GM12875 (cell line): ENCODE measurements around the gene CUBN.

Experiments
- H3K4me3 ChIP-seq: one replicate; pipeline ENCODE4 v1.5.1; 2011; ENCODE audit warnings: low read depth, low read length, control low read depth
- TF ChIP-seq, protein P1 (sequence below): IDR thresholded peaks from 2 replicates; pipeline ENCODE4 v1.5.1; 2011; ENCODE audit warnings: low read depth, mild to moderate bottlenecking, control low read depth, inconsistent platforms, low read length, moderate library complexity, borderline replicate concordance; ENCODE audit not compliant: insufficient read depth

Gene CUBN

DNA sequence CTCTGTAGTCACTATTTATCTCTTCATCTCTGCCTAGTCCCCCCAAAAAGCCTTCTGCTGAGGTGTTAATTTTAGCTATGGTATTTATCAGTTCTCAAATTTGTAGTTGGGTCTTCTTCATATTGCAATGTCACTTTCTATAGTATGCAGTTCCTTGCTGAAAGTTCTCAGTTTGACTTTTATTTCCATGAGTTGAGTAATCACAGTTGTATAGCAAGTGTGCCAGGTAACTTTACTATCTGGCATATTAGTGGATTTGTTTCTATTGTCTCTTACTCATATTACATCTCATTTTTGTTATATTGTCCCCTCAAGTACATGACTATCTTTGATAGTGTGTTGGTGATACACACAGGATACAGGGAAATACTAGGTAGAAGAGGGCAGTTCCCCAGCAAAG is 152.8 kb downstream of the CUBN start:
- TF ChIP-seq, protein P1, sequence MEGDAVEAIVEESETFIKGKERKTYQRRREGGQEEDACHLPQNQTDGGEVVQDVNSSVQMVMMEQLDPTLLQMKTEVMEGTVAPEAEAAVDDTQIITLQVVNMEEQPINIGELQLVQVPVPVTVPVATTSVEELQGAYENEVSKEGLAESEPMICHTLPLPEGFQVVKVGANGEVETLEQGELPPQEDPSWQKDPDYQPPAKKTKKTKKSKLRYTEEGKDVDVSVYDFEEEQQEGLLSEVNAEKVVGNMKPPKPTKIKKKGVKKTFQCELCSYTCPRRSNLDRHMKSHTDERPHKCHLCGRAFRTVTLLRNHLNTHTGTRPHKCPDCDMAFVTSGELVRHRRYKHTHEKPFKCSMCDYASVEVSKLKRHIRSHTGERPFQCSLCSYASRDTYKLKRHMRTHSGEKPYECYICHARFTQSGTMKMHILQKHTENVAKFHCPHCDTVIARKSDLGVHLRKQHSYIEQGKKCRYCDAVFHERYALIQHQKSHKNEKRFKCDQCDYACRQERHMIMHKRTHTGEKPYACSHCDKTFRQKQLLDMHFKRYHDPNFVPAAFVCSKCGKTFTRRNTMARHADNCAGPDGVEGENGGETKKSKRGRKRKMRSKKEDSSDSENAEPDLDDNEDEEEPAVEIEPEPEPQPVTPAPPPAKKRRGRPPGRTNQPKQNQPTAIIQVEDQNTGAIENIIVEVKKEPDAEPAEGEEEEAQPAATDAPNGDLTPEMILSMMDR: no peak
- no peak overlapping the region for H3K4me3 ChIP-seq

DNA sequence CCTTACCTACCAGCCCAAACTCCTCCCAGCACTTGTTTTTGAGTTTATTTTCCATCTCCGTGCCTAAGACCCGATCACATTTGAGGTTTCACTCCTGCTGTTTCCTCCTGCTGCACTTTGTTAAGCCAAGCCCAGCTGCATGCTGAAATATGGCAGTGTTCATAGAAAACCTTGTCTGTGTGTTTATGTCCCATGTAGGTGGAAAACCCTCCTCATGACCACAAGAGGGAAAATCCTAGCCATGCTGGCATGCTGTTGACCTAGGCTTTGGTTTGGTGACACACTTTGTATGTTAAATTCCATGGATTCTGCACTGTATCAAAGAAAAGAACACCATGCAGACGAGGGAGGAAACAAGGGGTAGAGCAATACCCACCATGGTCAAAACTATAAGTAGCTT is 154.4 kb downstream of the CUBN start:
- TF ChIP-seq, protein P1: no peak
- no peak overlapping the region for H3K4me3 ChIP-seq

DNA sequence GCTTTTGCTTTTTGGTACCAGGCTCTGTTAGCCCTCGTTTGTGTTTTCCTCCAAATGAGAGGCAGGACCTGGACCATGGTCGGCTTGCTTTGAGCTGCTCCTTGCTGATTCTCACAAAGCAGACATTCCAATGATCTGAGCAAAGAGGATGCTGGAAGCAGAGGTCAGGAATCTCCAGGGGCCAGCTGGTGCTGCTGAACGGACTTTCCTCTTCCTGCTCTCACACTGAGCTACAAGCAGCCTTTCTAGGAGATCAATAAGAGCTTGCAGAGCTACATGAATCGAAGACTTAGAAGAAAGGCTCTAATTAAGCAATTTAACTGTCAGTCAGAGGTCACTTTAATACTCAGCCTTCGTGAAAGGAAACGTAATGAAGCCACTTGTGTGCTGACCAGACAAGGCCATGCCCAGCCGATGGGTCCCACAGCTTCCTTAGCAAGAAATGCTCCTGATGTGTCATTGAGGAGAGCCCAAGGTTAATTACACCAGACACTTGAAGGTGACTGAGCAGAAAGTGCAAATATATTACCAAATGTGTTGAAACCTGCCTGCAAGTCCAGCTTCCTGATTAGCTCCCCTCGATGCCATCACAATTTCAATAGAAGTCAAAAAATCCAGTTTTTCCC is 161.1 kb downstream of the CUBN start:
- H3K4me3 ChIP-seq: no peak overlapping the region

DNA sequence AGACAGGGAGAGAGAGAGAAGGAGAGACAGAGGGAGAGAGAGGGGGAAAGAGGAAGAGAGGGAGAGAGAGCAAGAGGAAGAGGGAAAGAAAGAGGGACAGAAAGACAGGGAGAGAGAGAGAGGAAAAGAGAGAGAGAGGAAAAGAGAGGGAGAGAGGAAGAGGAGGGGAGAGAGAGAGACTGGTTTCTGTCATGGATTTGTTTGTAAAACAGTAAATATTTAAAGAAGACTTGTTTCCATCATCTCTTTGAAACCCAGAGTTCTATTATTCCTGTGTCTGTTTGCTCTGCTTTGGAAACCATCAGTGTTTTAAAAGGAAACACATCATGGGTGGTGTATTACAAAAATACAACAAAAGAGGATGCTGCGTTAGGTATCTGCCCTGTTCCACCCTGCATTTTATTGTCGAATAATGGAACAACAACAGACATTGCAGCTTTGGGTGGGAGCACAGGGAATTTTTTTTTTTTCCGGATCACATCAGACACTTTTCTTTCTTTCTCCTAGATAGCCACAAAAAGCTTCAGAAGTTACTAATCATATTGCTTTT is 161.7 kb downstream of the CUBN start:
- TF ChIP-seq, protein P1: no peak
- no peak overlapping the region for H3K4me3 ChIP-seq

More for the DNA sequence above, 161.1 kb downstream of the CUBN start:
- TF ChIP-seq, protein P1: no peak

DNA sequence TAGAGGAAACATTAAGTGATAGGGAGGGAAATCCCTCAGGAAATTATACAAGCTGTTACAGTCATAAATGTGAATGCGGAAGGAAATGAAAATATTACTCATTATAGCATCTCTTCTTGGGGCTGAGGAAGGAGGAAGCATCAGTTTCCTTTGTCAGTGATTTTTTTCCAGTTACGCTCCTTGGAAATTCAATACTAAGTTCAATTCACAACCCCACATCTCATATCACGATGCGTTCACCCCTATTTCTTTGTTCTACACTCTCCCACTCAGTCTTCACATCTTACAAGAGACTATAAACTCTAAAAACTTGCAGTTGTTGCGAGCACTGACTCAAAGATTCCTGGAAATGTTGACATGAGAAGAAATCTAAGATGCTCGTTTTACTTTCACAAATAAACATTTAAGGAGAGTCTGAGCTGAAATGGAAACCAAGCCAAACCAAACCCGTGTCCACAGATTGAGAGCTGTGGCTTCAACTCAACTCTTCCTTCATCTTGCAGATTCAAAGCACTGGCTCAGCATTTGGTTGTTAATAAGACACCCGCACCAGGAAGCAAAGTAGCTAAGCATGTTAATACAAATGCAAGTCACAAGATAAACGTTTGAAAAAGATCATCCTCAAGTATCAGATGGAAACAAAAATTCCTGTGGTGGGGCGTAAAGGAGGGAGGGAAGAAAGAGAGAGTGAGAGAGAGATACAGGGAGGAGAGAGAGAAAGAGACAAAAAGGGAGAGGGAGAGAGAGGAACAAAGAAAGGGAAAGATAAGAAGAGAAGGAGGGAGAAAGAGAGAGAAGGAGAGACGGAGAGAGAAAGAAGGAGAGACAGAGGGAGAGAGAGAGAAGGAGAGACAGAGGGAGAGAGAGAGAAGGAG is 162.4 kb downstream of the CUBN start:
- no peak overlapping the region for H3K4me3 ChIP-seq
- TF ChIP-seq, protein P1: no peak

DNA sequence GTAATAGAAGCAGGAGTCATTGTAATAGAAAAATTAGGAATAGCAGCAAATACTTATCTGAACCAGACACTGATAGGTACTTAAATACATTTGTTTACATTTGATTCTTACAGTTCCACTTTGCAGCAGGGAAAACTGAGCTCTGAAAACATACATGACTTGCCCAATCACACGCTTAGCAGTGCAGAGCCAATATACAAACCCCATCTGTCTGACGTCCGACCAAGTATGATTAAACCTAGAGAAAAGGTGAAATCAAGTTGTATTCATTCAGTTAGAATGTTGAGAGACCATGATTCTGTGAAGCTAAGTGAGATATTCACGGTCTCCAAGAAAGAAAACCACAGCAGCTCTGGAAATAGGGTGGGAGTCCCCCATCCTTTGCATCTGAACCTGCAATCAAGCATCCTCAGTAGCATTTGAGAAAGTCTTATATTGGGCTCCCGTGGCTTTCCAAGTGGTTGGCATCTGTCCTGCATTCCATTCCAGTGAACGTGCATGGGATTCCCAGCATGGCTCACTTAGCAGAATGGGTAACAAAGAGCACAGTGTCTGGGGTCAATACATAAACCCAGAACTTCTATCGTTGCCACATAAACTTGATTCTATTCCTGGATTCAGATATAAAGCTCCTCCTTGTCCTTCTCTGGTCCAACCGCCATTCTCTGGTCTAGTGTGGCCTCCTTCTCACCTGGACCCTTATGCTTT is 163.7 kb downstream of the CUBN start:
- TF ChIP-seq, protein P1: no peak
- no peak overlapping the region for H3K4me3 ChIP-seq
